Prostate gland (tissue), 2 donors: Measurements from ENCODE around the gene ATP5F1E. TPM values are rescaled to one million over a fixed set of nuclear protein-coding genes. Genes with fewer than 3 reads are reported as not detected.

ENCODE experiments used
- DNase-seq: peaks from one replicate; pipeline ENCODE4 v3.0.0-alpha.2; 2019; ENCODE audit warnings: low spot score
- H3K27ac ChIP-seq, 2 donors: fragments of 200-600 bp; sonication (generic); 2 replicates each; pipeline ENCODE4 v1.5.1; 2017 to 2019
- H3K27me3 ChIP-seq: fragments of 200-600 bp; sonication (generic); replicated peaks from 2 replicates; pipeline ENCODE4 v1.5.1; 2019; ENCODE audit not compliant: insufficient read depth
- H3K36me3 ChIP-seq, 2 donors: fragments of 200-600 bp; sonication (generic); 1 replicate in 1 of 2; 2 replicates in 1 of 2; pipeline versions ENCODE4 v1.5.1 to v1.8.1; 2017 to 2019
- H3K4me1 ChIP-seq: fragments of 200-600 bp; sonication (generic); replicated peaks from 2 replicates; pipeline ENCODE4 v1.5.1; 2019
- H3K4me3 ChIP-seq, 2 donors: fragments of 200-600 bp; sonication (generic); 2 replicates each; pipeline ENCODE4 v1.5.1; 2017 to 2019
- H3K9me3 ChIP-seq: fragments of 200-600 bp; sonication (generic); 2 replicates; pipeline ENCODE4 v1.5.1; 2017
- CTCF ChIP-seq, 4 experiments: fragments of 200-600 bp in 2 of 4; fragments of 450-650 bp in 2 of 4; sonication (generic) in 2 of 4; IDR thresholded peaks; 1 replicate in 3 of 4; 2 replicates in 1 of 4; pipeline ENCODE4 v1.5.1; 2016 to 2019; ENCODE audit warnings: antibody characterized with exemption in 4 of 4, mild to moderate bottlenecking in 2 of 4, moderate library complexity in 2 of 4
- POLR2A ChIP-seq: fragments of 450-650 bp; IDR thresholded peaks from one replicate; pipeline ENCODE4 v1.6.1; 2016; ENCODE audit warnings: antibody characterized with exemption, mild to moderate bottlenecking
- POLR2AphosphoS5 ChIP-seq: sonication (generic); formaldehyde crosslinking; IDR thresholded peaks from one replicate; pipeline ENCODE4 v1.6.1; 2017; ENCODE audit warnings: antibody characterized with exemption
- WGBS: methylation state at CpG from one replicate; pipeline ENCODE4 v1.1.5; 2018; 5-methylcytosine and 5-hydroxymethylcytosine counted together
- intact Hi-C: fragments of 100-400 bp; cut with DNase I; formaldehyde crosslinking; loops from one replicate; pipeline ENCODE4 v1.14.2; 2022
- total RNA-seq, 2 donors: library from RNA; depleted of rRNA; stranded (reverse); fragments of >200 nt; gene quantifications; one replicate each; pipeline ENCODE4 v1.1.0, GENCODE V29; 2016

Gene ATP5F1E
- 10 to 100 TPM; 23.5 to 24.4 TPM for total RNA-seq

DNA sequence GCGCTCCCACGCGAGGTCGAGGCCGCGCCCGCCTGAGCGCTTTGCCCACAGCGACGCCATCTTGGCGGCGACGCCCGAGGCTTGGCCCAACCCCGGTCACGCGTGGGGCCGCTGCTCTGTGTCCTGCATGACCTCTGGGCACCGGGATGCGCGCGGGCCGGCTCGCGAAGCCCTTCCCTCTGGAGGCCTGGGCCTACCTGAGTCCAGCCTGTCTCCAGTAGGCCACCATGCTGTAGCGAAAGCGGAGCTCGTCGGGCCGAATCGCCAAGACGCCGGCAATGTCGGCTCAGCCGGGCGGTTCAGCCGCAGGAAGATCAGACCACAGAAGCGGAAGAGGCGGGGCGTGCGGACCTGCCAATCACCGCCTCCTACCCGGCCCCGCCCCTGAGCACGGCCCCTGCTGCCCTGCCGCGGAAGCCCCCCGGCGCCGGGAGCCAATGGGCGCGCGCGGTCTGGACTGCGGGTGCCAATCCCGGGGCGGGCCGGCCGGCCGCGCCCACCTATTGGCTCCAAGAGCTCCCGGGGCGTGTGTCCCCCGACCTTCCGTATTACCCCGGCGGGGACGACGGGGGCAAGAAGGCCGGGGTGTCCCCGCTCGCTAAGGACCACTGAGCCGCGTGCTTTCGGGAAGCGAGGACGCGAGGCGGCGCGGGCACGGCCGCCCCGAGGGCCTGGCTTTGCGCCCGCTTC is at the start of gene ATP5F1E:
TSS of gene ATP5F1E (minus strand) at position 313 of the 690 bp plus-strand sequence. CDS start at position 229, 84 bp downstream.
- 0% methylated on average over 34 of the region's 86 CpGs for WGBS
- intact Hi-C loops = loop anchor here (5.0 kb wide), 3 partner anchors 50 to 140 kb away; partner anchors contain the start of gene NELFCD
- Histone ChIP-seq H3K27ac (peak within 1 kb of the TSS; percentile 84), H3K4me3 (peak within 1 kb of the TSS; percentile 66 to 68), H3K9me3 (no peaks in the 10 kb centered on the region), H3K36me3 (no peaks in the 10 kb centered on the region), H3K4me1 (peaks cover 7% of the 10 kb centered on the region), H3K27me3 (no peaks in the 10 kb centered on the region)
- TF ChIP-seq POLR2A (peak; percentile 71), CTCF (IDR thresholded peaks at IDR 0.05) (peak in 2 of 4 experiments; percentile 5 to 7), POLR2AphosphoS5 (peak; percentile 77)
- DNase-seq = peak; percentile 95

- H3K9me3 ChIP-seq = no peaks in the 10 kb centered on the region
- no peaks in the 10 kb centered on the region for H3K27me3 ChIP-seq
- peaks cover 8% of the 10 kb centered on the region for H3K4me1 ChIP-seq
- TF ChIP-seq CTCF (IDR thresholded peaks at IDR 0.05) = no peak
- no peak for DNase-seq
- no peaks in the 10 kb centered on the region for H3K36me3 ChIP-seq
- H3K4me3 ChIP-seq = no peak overlapping the region
- WGBS = 40% methylated on average over 3 of the region's 3 CpGs
- no peak overlapping the region for H3K27ac ChIP-seq
- intact Hi-C loops = no loop called here
Observed at GRCh38 chr20:59081036-59081435, 48.9 kb upstream of the ATP5F1E start.

- Histone ChIP-seq H3K4me3 (no peak overlapping the region), H3K4me1 (no peaks in the 10 kb centered on the region), H3K9me3 (no peaks in the 10 kb centered on the region), H3K36me3 (no peaks in the 10 kb centered on the region), H3K27ac (no peak overlapping the region), H3K27me3 (no peaks in the 10 kb centered on the region)
- 90% methylated on average over 5 of the region's 5 CpGs for WGBS
- DNase-seq = no peak
- intact Hi-C loops = no loop called here
- TF ChIP-seq POLR2A = no peak
- no peak for TF ChIP-seq POLR2AphosphoS5
- TF ChIP-seq CTCF (IDR thresholded peaks at IDR 0.05) = no peak
Observed at GRCh38 chr20:59078231-59078630, 46.1 kb upstream of the ATP5F1E start.

DNA sequence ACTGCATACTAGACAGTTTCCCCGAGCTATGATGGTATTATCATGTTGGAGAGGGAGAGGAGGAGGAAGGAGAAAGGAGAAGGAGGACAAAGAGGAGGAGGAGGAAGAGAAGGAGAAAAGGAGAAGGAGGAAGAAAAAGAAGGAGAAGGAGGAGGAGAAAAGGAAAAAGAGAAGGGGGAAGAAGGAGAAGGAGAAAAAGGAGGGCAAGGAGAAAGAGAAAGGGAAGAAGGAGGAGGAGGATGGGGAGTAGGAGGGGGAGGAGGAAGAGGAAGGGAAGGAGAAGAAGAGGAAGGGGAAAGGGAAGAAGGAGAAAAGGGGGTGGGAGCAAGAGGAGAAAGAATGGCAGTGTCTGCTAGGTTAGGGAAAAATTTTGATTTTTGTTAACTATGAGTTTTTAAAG is 45.6 kb upstream of the ATP5F1E start:
- Histone ChIP-seq H3K4me3 (no peak overlapping the region), H3K4me1 (no peaks in the 10 kb centered on the region), H3K27ac (no peak overlapping the region), H3K27me3 (no peaks in the 10 kb centered on the region), H3K36me3 (no peaks in the 10 kb centered on the region), H3K9me3 (no peaks in the 10 kb centered on the region)
- TF ChIP-seq POLR2A (no peak), POLR2AphosphoS5 (no peak), CTCF (IDR thresholded peaks at IDR 0.05) (no peak)
- no peak for DNase-seq
- intact Hi-C loops = no loop called here
- WGBS = 67% methylated on average over 1 of the region's 1 CpG

DNA sequence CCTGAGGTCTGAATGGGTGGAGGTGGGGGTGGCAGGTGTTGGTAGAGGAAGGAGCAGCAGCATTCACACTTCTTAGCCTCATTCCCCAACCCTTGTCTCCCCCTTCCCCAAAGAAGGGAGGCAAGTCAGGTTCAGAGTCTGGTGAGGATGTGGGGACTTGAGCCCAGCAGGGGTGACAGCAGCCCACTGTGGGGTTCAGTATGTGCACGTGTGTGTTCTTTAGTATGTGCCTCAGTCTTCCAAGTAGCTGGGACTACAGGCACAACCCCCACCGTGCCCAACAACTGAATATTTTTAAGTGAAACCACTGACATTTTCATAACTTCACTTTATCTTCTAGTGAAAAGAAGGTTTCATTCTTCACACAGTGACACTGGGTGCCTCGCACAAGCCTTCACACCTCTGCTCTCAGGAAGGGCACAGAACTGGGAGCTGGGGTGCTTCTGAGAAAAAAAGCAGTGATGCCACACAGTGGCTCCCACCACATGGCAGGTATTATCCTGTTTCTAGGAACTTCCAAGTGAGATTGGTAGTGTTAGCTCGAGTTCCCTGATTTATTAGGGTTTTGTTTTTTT is 43.9 kb upstream of the ATP5F1E start:
- H3K4me3 ChIP-seq = no peak overlapping the region
- no peak for DNase-seq
- TF ChIP-seq POLR2A (no peak), CTCF (IDR thresholded peaks at IDR 0.05) (no peak), POLR2AphosphoS5 (no peak)
- no peaks in the 10 kb centered on the region for H3K36me3 ChIP-seq
- intact Hi-C loops = no loop called here
- 82% methylated on average over 4 of the region's 4 CpGs for WGBS
- H3K27ac ChIP-seq = no peak overlapping the region
- no peaks in the 10 kb centered on the region for H3K27me3 ChIP-seq
- H3K9me3 ChIP-seq = no peaks in the 10 kb centered on the region
- no peaks in the 10 kb centered on the region for H3K4me1 ChIP-seq
